Loucy (cell line): ENCODE measurements around the gene MACROD2.

ENCODE experiments used
- H2AFZ ChIP-seq: fragments of 200-600 bp; sonication (generic); 2 replicates; pipeline ENCODE4 v1.6.0; 2016; ENCODE audit warnings: antibody characterized with exemption, mild to moderate bottlenecking, low read length, moderate library complexity
- H3F3A ChIP-seq: fragments of 200-600 bp; 2 replicates; pipeline ENCODE4 v1.6.0; 2016; ENCODE audit warnings: antibody characterized with exemption, low read depth, mild to moderate bottlenecking
- H3K27me3 ChIP-seq: fragments of 200-600 bp; sonication (generic); 2 replicates; pipeline ENCODE4 v1.6.1; 2014; ENCODE audit warnings: low read length, mild to moderate bottlenecking; ENCODE audit not compliant: insufficient read depth, poor library complexity, severe bottlenecking
- H3K36me3 ChIP-seq: fragments of 200-600 bp; sonication (generic); 2 replicates; pipeline ENCODE4 v1.6.1; 2016; ENCODE audit warnings: low read length; ENCODE audit not compliant: insufficient read depth
- H3K4me1 ChIP-seq: fragments of 200-600 bp; sonication (generic); 2 replicates; pipeline ENCODE4 v1.5.1; 2014; ENCODE audit warnings: low read length, mild to moderate bottlenecking; ENCODE audit not compliant: insufficient read depth, poor library complexity, severe bottlenecking
- H3K4me2 ChIP-seq: fragments of 200-600 bp; sonication (generic); 2 replicates; pipeline ENCODE4 v1.6.0; 2014; ENCODE audit warnings: antibody characterized with exemption, low read length, low read depth, mild to moderate bottlenecking; ENCODE audit not compliant: poor library complexity, severe bottlenecking
- H3K4me3 ChIP-seq: fragments of 200-600 bp; sonication (generic); 2 replicates; pipeline ENCODE4 v1.5.1; 2014; ENCODE audit warnings: low read length, mild to moderate bottlenecking, mixed read lengths; ENCODE audit not compliant: poor library complexity, severe bottlenecking
- H3K79me2 ChIP-seq: fragments of 200-600 bp; sonication (generic); 2 replicates; pipeline ENCODE4 v1.6.1; 2014; ENCODE audit warnings: low read length; ENCODE audit not compliant: insufficient read depth
- H3K9ac ChIP-seq: fragments of 200-600 bp; sonication (generic); 2 replicates; pipeline ENCODE4 v1.6.0; 2014; ENCODE audit warnings: mild to moderate bottlenecking, low read depth, low read length, moderate library complexity; ENCODE audit not compliant: poor library complexity, severe bottlenecking
- H3K9me2 ChIP-seq: fragments of 200-600 bp; sonication (generic); replicated peaks from 2 replicates; pipeline ENCODE4 v1.6.1; 2016; ENCODE audit warnings: low read depth, low read length, mixed read lengths
- H3K9me3 ChIP-seq: fragments of 200-600 bp; sonication (generic); 2 replicates; pipeline ENCODE4 v1.6.1; 2014; ENCODE audit warnings: mild to moderate bottlenecking, antibody characterized with exemption, low read length, low read depth; ENCODE audit not compliant: insufficient read depth
- H4K20me1 ChIP-seq: fragments of 200-600 bp; sonication (generic); 2 replicates; pipeline ENCODE4 v1.6.0; 2014; ENCODE audit warnings: antibody characterized with exemption, low read length, mild to moderate bottlenecking; ENCODE audit not compliant: insufficient read depth, poor library complexity, severe bottlenecking
- EZH2phosphoT487 ChIP-seq: fragments of 200-600 bp; IDR thresholded peaks from 2 replicates; pipeline ENCODE4 v1.6.1; 2018; ENCODE audit warnings: antibody characterized with exemption, mild to moderate bottlenecking, moderate library complexity, borderline replicate concordance
- TF ChIP-seq, protein P1 (sequence below): fragments of 200-600 bp; sonication (generic); conservative IDR thresholded peaks from 2 replicates; pipeline ENCODE4 v1.5.1; 2014; ENCODE audit warnings: mild to moderate bottlenecking, antibody characterized with exemption, low read length

Gene MACROD2

GRCh38 chr20:15179381-15179780 is 1184.1 kb downstream of the MACROD2 start:
- no peak for TF ChIP-seq EZH2phosphoT487
- TF ChIP-seq, protein P1, sequence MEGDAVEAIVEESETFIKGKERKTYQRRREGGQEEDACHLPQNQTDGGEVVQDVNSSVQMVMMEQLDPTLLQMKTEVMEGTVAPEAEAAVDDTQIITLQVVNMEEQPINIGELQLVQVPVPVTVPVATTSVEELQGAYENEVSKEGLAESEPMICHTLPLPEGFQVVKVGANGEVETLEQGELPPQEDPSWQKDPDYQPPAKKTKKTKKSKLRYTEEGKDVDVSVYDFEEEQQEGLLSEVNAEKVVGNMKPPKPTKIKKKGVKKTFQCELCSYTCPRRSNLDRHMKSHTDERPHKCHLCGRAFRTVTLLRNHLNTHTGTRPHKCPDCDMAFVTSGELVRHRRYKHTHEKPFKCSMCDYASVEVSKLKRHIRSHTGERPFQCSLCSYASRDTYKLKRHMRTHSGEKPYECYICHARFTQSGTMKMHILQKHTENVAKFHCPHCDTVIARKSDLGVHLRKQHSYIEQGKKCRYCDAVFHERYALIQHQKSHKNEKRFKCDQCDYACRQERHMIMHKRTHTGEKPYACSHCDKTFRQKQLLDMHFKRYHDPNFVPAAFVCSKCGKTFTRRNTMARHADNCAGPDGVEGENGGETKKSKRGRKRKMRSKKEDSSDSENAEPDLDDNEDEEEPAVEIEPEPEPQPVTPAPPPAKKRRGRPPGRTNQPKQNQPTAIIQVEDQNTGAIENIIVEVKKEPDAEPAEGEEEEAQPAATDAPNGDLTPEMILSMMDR: no peak
- Histone ChIP-seq H3K9ac (no peak overlapping the region), H3K9me3 (peaks cover 8% of the 10 kb centered on the region; the same call in 1 of the 2 replicates), H3F3A (no peaks in the 10 kb centered on the region), H2AFZ (no peak overlapping the region), H3K9me2 (no peaks in the 10 kb centered on the region), H4K20me1 (no peaks in the 10 kb centered on the region), H3K4me3 (no peak overlapping the region), H3K4me1 (no peaks in the 10 kb centered on the region), H3K36me3 (no peaks in the 10 kb centered on the region), H3K27me3 (no peaks in the 10 kb centered on the region), H3K79me2 (no peaks in the 10 kb centered on the region), H3K4me2 (no peak overlapping the region)

GRCh38 chr20:15179781-15180180 is 1184.5 kb downstream of the MACROD2 start:
- H3K4me2 ChIP-seq: no peak overlapping the region
- H3K4me3 ChIP-seq: no peak overlapping the region
- peaks cover 8% of the 10 kb centered on the region; the same call in 1 of the 2 replicates for H3K9me3 ChIP-seq
- no peak overlapping the region for H2AFZ ChIP-seq
- H3K4me1 ChIP-seq: no peaks in the 10 kb centered on the region
- no peaks in the 10 kb centered on the region for H4K20me1 ChIP-seq
- no peaks in the 10 kb centered on the region for H3K79me2 ChIP-seq
- no peaks in the 10 kb centered on the region for H3K9me2 ChIP-seq
- no peak overlapping the region for H3K9ac ChIP-seq
- TF ChIP-seq, protein P1: no peak
- TF ChIP-seq EZH2phosphoT487: no peak
- H3K36me3 ChIP-seq: no peaks in the 10 kb centered on the region
- H3F3A ChIP-seq: no peaks in the 10 kb centered on the region
- H3K27me3 ChIP-seq: no peaks in the 10 kb centered on the region

DNA sequence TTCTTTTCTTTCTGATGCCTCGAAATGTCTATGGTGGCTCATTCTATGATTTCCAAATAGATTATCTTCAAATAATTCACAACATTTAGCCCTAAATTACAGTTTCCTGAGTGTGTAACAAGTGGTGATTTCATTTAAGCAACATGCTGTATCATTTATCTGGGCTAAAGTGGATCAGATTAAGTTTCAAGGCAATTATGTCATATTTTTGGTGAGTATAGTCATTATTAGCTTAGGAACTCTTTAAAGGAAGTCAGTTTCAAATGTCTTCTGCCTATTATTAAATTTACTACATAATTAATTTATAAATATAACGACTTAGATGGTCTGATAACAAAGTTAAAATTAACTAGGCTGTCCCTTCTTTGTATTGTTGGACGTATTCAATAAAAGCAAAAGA is 1190.0 kb downstream of the MACROD2 start:
- Histone ChIP-seq H3K4me3 (no peak overlapping the region), H3F3A (no peaks in the 10 kb centered on the region), H3K4me2 (no peak overlapping the region)

More for the DNA sequence above, 1190.0 kb downstream of the MACROD2 start:
- H3K79me2 ChIP-seq: no peaks in the 10 kb centered on the region
- no peak overlapping the region for H2AFZ ChIP-seq
- H4K20me1 ChIP-seq: no peaks in the 10 kb centered on the region
- no peaks in the 10 kb centered on the region for H3K9me2 ChIP-seq
- H3K27me3 ChIP-seq: no peaks in the 10 kb centered on the region
- TF ChIP-seq, protein P1: no peak
- TF ChIP-seq EZH2phosphoT487: no peak
- H3K9me3 ChIP-seq: no peaks in the 10 kb centered on the region
- no peaks in the 10 kb centered on the region for H3K36me3 ChIP-seq
- H3K4me1 ChIP-seq: no peaks in the 10 kb centered on the region
- no peak overlapping the region for H3K9ac ChIP-seq
